Activated T-cell treated with anti-CD3 and anti-CD28 coated beads for 4 hours (primary cell): Measurements from ENCODE around the gene EHD3.

Experiments used
- DNase-seq: peaks from one replicate; pipeline ENCODE4 v3.0.0-alpha.2; 2020

The EHD3 gene

DNA sequence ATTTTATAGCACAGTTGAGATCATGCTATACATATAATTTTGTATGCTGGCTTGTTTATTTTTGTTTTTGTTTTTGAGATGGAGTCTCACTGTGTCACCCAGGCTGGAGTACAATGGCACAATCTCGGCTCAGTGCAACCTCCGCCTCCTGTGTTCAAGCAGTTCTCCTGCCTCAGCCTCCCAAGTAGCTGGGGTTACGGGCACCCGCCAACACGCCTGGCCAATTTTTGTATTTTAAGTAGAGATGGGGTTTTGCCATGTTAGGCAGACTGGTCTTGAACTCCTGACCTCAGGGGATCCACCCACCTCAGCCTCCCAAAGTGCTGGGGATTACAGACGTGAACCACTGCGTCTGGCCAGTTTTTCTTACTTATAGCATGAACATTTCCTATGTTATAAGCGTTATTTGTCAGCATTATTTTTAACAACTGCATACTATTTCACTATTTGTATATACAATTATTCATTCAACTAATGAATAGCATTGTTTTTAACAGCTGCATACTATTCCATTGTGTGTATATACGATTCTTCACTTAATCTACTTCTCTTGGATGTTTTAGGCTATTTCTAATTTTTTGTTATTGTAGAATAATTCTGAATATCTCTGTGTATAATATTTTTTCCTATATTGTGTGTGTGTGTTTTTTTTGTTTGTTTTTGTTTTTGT, 3.5 kb downstream of the EHD3 start:
- DNase-seq, result no peak

DNA sequence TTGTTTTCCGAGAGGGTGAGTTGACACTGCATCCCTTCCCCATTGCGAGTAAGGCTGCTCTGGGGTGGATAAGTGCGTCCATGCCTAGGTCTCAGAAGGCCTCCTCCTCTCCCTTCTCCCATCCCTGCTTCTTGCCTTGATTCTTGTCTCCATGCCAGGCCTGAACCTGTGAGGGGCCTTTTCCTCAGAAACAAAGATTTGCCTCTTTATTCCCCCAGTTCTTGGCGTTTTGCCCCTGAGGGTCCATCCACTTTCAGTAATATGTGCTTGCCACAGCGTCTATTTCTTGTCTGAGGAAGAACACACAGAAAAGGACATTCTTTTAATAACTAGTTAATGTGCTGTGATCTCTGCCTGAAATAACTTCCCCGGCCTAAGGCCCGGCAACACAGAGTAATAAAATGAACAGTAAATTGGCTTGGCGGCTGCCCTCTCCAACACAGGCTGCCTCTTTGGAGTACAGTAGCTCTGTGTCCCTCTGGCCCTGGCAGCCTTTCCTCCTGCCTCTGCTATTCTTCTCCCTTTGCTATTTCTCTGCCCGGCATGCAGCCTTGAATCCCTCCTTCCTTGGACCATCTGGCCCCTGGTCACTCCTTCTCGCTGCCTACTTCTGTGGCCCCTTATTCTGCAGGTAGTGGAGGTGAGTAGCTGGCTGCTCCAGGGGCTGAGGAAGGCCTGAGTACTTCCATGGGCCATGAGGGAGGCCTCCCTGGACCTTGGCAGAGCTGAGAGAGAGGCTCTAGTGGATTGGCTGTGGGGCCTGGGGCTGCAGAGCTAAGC, 4.4 kb downstream of the EHD3 start:
- DNase-seq, result no peak

DNA sequence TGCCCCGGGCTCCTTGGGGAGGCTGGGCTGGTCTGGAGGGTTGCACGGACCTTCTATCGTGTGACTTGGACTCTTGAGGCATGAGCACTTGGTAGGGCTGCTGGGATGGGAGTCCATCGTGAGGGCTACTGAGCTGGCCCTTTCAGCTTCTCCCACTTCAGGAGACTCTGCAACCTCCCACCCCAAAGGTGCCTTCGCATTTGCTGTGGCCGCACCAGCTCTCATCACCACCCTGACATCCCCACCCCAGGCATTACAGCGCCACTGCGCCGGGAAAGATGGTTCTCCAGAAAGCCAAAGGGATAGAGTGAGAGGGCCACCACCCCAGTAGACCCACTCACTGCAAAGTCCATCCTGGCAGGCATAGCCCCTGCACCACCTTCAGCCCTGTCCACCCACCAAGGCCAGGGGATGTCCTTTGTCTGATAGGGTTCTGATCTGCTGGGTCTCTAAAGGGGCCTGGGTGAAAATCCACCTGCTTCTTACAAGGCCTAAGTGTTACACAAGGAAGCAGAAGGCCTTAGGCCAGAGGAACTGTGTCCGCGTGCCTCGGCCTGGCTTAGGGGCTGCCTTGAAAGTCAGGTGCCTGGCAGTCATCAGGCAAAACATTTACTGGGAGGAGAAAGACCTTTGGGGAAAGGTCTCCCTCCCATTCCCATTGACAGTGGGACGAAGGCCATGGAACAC, 5.1 kb downstream of the EHD3 start:
- DNase-seq, result no peak

DNA sequence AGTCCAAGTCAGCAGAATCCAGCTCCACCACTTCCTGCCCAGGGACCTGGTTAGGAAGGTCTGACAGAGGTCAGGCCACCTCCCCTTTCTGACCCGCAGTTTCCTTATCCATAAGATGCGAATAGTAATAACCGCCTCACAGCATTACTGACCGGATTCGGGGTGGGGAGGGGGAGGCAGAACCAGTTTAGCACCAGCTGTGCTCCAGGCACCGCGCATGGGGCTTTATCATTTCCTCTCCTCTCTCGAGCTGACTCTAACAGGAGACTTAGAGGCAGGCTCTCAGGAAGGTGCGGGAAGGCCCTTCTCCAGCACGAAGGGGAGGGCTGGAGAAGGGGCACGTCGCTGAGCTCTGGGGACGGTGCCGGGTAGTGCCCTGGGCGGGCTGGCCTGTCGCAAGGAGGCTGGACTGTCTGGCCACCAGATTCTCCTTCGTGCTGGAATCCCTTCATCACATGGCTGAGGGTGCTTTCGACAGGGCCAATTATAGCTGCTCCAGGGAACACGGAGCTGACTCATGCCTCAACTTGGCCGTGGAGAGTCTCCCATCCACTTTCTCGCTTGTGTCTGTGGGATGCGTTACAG, 5.7 kb downstream of the EHD3 start:
- DNase-seq, result no peak

DNA sequence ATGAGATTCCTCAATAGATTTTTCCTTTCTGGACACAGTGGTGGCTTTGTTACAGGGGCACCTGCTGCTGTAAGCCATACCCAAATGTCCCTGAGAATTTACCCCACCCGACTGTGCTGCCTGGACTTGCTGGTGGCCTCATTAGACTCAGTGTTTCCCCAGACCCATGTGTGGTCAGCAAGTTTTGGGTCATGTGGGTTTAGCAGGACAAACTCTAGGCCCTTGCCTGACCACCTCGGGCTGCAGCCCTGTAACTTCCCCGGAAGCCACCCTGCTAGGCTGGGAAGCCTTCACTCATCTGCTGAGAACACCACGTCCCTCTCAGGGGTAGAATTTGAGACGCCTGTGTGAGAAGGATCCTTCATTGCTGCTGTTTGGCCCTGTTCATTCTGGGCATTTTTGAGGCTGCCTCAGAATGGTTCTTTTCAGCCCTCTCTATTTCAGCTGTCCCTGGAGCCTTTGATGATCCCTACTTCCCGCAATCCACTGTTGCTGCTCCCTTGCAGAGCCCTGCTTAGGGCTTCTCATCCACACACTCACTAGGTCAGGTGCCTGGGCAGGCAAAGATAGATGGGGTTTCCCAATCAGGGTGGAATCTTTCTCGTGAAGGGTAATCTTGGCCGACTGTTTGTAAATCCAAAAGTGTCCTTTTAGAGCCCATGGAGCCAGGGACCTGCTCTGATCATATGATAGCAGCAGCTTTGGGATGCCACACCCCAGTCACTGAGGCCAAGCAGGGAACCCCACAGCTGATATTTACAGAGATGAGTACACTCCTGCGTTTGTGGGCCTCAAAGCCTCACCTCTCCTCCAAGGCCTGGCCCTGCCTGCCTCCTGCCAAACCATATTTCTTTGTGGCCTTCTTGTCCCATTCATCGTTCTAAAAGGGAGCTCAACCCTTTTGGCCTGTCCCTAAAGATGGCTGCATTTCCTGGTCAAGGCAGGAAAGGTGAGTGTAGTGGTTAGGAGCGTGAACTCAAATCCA, 6.7 kb downstream of the EHD3 start:
- no peak for DNase-seq

DNA sequence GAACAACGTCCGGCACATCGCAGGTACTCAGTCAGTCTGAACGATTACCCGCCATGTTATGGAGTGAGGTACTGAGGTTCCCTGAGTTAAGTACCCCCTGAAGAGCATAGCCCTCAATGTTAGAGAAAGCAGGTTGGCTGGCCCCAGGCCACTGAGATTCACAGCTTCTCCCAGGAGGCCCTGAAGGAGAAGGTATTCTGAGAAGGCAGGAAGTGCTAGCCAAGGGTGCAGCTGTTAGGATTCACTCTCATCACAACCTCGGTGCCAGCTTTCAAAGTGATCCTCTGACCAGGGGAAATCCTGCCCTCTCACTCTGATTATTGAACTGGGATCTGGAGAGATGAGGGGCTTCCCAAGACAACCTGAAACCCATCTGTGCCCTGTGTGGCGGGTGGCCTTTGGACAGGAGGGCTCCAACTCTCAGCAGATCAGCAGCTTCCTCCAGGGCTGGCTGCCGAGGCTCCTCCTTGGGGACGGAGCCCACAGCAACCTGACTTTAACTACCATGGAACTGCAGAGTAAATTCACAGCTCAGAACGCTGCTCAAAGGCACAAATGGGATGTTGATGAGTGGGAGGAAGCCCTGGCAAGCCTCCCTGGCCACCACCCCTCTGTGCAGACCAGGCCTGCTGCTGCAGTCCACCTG, 7.8 kb downstream of the EHD3 start:
- DNase-seq, result no peak

DNA sequence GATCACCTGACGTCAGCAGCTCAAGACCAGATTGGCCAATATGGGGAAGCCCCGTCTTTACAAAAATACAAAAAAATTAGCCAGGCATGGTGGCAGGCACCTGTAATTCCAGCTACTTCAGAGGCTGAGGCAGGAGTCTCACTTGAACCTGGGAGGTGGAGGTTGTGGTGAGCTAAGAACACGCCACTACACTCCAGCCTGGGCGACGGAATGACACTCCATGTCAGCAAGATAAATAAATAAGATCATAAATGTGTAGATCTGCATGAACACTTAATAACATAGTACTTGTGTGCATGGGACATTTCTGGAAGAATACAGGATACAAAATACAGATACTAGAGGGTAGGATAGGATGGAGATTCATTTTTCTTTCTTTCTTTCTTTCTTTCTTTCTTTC, 9.1 kb downstream of the EHD3 start:
- DNase-seq, result no peak

DNA sequence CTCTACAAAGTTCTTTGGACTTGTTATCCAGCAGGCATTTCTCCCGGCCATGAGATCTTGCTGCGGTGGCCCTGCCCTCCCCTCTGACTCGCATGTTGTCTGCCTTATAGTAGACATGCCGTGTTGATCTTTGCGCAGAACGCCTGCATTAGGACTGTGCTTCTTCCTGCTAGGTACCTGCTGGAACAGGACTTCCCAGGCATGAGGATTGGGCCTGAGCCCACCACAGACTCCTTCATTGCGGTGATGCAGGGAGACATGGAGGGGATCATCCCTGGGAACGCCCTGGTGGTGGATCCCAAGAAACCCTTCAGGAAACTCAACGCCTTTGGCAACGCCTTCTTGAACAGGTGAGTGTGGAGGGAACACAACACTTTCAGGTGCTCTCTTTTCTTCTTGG, 10.1 kb downstream of the EHD3 start:
- no peak for DNase-seq

DNA sequence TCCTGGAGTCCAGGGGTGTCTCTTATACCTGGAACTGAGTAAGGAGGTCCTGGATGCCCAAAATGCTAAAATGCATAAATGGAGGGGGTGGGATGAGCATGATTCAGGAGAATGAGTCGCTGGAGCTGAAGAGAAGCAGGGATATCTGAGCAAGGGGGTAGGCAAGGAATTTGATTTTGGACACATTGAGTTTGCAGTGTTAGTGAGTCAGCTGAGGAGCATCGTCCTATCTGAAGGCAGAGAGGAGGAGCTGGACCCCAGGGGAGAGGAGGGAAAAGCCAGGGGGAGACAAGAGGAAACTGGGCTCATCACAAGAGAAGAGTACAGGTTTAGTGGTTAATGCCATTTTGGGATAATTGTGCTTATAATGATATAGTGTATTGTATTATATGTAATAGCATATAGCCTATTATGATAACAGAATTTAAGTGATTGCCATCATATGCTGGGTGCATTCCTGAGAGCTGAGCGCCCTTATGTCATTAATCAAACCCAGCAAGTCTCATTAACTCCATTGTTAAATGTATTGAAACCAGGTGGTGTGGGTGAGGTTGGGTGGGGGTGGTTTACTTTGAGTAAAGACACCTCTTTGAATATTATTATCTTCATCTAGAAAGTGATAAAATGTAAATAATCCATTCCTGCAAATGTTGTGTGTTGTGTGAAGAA, 12.4 kb downstream of the EHD3 start:
- no peak for DNase-seq

DNA sequence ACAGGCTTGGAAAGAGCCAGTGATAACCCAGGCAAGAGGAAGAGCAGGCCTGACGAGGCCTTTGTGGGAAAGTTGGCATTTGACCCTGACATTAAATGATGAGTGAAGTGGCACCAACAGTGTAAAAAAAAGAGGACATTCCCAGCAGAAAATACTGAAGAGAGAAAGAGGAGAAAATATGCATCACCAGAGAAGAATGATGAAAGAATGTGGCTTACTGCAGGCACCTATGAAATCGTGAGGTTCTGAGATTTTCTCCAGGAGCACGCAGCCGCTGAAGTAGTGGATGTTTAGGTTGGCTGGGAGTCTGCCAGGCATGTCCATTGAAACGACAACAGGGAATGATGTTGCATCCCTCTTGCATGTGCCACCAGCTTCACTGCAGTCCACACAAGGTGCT, 13.8 kb downstream of the EHD3 start:
- no peak for DNase-seq

DNA sequence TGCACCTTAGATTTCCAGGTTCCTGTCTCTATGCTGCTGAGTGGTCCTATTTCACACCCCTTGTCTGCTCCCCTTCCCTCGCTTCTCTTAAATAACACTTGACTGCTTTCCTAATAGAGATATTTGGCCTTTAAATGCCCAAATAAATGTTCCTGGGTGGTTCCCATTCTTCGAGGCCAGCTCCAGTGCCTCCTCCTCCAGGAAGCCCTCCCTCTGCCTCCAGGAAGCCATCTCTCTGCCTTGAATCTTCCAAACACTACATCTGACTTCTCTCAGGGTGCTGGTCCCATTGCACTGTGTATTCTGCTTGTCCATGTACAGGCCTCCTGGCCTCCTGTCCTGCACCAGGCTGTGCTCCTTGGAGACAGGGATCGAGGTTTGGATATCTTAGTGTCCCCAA, 14.2 kb downstream of the EHD3 start:
- no peak for DNase-seq

DNA sequence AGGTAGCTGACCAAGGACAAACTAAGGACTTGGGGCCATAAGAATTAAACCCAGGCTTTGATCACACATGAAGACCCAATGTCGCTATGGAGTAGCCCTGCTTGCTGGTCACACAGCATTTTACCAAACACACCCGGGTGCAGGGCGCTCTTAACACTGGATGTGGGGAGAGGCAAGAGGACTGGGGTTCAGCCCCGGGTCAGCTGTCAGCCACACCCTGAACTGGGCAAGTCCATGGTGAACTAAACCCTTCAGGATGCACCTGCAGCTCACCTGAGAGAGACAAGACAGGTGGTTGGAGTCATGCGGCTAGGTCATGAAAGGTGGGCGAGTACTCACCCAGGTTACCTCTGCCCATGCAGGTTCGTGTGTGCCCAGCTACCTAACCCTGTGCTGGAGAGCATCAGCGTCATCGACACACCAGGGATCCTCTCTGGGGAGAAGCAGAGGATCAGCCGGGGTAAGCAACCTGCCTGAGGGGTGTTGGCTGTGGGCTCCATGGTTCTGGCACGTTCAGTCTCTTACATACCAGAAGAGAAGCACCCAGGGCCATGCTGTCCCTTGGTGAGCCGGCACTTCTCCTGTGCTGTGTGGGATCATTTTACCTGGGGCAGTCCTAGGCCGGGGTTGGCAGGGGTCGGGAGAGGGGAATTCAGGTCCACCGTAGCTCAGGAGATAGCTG, 15.2 kb downstream of the EHD3 start:
- DNase-seq, result no peak

DNA sequence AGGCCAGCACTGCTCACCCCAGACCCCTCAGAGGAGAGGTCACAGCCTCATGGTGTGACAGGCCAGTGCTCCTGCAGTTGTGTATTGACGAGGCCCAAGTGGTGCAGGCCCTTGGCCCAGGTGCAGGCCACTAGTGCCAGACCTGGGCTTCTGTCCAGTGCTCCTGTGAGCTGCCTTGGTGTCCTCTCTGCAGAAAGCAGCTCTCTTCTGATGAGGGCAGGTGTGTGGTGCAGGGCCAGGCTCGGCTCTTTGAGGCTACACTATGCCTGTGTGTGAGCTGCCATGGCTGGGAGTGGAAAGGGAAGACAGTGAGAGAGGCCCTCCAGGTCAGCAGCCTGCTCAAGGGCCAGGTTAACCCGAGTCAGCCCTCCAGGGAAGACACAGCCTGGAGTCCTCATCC, 17.1 kb downstream of the EHD3 start:
- no peak for DNase-seq

DNA sequence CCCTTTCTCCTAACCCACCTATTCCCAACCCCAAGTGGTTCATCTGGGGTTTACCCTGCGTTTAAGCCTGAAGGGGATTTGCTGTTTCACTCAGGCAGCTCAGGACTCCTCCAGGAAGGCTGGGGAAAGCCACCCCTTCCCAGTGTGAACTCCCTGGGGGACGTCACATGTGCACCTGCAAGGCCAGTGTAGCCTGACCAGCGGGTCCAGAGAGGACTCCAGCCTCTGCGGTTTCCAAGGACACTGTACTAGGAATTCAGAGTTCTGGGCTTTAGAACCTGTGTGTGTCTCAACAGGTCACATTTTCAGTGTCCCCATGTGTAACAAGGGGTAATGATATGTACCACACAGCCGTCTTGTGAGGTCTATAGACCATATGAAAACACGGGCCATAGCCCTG, 17.9 kb downstream of the EHD3 start:
- no peak for DNase-seq

DNA sequence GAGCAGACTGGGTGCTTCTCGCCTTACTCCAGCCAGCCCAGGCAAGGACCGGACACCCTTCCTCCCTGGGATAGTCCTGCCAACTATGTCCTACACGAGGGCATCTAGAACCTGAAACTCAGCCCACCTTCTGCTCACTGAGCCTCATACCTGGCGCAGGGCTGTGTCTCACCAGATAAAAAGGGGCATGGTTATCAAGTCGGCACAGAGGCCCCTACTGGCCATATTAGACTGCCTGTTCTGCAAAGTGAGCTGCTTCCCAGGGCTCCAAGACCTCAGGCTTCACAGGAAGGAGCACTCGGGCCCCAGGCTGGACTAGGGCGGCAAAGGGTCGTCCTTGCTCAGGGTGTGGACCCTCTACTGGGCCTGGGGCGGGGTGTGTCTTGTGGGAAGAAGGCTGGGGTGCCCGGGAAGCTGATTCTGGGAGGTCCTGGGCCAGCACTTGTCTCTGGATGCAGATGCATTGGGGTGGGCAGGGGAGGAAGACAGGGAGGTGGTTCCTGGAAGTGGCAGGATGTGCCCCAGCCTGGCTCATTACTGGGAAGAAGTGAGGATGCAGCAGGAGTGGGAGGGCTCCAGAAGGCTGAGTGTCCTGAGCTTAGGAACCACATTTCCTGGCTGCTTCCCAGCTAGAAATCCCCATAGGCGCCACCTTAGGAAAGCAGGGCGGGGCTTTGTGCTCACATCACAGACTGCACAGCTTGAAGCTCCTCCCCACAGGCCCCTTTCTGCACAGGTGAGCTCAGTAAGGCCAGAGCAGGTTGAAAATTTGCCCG, 19.6 kb downstream of the EHD3 start:
- DNase-seq, result no peak

DNA sequence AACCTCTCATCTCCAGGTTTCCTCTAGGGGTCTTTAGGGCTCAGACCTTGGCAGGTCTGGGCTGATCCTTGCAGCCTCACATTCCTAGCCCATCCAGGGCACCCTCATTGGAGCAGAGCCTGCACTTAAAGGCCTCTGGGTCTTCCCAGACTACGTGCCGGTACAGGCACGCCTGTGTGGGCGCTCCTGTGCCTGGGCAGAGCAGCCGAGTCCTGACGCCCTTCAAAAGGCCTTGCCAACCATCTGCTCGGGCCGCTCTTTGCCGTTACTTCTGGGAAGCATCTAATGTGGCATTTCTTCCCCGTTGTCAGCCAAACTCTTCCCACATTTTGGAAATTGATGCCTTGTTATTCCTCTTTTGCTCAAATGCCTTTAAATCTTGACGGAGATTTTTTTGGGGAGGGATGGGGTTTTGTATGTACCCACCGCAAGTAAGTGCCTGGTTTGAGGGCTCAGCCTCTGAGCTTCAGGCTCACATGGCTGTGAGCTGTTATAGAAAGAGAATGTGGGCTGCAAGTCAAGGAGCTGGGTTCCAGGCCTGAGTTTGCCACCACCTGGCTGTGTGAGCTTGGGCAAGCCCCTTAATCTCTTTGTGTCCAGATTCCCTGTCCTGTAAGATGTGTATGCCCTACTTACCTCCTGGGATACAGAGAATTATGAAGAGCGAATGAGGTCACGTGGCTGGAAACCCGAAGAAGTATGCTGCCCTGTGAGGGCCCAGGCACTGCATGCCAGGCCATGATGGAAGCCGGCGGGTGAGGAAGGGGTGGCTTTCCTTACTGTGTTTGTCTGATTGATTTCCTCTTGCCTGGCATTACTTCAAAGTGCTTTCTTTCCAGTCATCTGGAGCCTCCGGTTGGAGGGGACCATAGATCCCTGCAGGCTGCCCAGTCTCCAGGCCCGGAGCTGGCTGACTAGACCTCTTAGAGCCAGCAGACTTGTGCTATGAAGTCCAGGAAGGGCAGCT, 20.6 kb downstream of the EHD3 start:
- no peak for DNase-seq

DNA sequence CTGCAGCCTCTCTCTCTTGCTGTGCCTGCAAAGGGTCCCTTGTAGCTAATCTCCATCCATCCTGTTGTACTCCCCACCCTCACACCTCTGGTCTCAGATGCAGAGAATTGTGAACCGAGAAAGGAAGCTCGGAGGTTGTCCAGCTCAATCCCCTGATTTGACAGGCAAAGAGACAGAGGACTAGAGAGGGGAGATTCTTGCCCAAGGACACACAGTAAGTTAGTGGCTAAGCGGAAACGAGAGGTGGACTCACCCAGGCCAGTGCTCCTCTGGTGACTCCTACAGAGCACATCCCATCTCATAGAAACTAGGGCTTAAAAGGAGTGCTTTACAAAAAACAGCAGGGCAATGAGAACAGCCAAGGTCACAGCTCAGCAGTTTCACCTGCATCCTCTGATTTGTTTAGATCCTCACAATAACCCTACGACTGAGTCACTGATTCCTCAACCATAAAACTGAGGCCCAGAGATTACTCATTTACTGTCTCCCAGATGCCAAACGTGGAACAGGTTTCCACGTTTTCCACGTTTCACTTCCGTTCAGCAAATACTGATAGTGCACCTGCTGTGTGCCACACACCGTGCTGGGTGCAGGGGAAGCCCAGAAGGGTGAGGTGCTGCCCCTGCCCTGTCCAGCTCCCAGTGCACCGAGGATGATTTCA, 22.1 kb downstream of the EHD3 start:
- no peak for DNase-seq
